ENCODE measurements around the gene LHFPL6.
"Not testable (repeated sequence)": the region's sequence is repeated elsewhere in the genome, so short reads cannot be mapped to it uniquely, and the experiment has no call there.

The LHFPL6 gene

DNA sequence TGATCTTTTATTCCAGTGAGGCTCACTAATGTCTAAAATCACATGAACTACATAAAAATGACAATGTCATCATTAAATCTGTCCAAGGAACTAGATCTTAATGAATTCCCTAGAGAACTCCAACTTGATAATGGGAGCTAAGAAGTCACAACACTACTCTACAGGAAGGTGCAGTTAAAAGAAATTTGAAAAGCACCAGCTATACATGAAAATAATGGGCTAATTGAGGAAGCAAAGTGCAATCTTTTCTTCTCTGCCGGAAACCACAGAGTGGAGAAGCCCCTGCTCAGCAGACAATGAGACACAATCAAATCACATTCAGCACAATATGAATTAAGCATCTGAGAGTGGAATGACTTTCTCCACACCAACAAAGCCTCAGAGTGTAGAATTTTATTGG lies 261.7 kb downstream of the LHFPL6 start:
- DNase-seq: peak in 1 of 3 donors; percentile 13

DNA sequence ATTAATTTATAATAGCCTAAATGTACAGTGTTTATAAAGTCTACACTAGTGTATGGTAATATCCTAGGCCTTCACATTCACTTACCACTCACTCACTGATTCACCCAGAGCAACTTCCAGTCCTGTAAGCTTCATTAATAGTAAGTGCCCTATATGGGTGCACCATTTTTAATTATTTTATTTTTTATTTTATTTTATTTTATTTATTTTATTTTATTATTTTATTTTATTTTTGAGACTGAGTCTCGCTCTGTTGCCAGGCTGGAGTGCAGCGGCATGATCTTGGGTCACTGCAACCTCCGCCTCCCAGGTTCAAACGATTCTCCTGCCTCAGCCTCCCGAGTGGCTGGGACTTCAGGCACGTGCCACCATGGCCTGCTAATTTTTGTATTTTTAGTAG lies 264.9 kb downstream of the LHFPL6 start:
- not testable (repeated sequence) for DNase-seq

DNA sequence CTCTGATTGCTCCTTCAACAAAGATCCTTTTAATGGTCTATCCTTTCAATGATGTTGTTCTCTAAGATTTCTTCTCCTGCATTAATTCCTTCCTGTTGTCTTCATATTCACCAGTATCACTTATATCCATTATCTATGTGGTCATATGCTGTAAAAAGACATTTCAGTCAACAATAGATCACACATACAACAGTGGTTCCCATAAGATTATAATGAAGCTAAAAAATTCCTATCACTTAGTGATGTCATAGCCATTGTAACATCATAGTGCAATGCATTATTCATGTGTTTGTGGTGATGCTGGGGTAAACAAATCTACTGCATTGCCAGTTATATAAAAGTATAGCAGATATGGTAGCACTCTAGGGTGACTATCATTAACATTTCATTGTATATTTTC lies 266.1 kb downstream of the LHFPL6 start:
- no peak for DNase-seq

DNA sequence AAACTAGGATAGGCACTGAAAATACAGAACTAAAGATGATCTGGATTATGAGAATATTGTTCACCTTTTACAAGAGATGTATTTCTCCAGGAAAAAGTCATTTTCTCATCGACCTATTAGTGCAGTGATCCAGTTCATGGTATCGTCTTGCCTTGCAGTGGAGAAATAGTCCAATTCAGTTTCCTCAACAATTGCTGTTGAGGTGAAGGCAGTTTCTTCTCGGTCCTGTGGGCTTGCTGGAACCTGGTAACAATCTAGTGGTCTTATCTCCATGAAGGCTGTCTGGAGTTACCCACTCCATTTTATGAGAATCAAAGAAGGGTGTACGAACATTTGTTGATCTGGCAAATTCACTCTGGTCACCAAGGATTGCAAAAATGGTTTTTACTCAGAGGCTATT lies 266.8 kb downstream of the LHFPL6 start:
- no peak for DNase-seq

DNA sequence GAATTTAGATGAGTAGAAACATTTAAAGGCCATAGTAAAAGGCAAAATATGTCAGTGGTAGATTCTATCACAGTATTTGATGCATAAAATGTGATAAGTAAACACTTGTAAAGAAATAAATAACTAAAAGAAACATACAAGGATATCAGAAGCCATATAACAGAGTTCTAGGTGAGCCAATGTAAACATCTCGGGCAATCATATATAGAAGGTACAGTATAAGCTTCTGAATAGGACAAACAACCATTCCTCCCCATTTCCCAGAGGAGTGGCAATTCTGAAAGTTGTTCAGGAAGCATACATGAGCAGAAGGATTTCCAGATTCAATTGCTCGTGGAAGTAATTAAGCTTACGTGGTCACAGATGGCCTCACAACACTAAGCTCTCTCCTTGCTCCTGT lies 267.3 kb downstream of the LHFPL6 start:
- DNase-seq: no peak

DNA sequence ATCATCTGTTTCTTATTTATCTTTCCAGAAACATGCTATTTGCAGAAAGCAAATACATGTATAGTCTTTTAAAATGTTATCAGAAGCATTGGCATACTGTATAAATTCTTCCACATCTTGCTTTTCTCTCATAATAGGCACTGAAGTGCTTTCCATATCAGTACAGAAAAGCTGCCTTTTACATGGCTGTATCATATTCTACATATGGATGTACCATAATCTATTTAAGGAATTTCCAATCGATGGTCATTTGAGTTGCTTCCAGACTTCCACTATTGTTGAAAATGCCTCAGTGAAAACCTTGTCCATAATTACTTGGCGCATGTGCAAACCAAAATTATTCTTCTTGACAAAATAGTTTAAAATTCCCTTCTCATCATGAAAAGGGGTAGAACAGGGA lies 272.5 kb downstream of the LHFPL6 start:
- no peak for DNase-seq

DNA sequence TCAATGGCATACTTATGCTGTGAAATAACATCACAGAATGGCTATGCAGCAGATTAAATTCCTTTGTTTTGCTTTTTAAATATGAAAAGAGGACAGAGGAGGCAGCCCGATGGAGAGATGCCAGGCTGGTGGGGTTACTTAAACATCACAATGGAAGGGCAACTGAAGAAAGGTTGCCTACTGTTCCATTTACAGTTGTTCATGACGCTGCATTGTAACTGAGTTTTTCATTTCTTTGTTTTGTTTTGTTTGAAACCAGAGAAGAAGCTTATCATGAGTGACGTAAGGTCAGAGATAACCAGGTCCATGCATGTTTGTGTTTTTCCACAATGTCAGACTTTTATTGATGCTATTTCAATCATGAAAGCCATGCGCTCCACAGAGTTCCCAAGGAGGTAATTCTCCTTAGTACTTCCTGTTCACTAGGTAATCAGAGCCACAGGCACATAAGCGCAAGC lies 273.8 kb downstream of the LHFPL6 start:
- no peak for DNase-seq

DNA sequence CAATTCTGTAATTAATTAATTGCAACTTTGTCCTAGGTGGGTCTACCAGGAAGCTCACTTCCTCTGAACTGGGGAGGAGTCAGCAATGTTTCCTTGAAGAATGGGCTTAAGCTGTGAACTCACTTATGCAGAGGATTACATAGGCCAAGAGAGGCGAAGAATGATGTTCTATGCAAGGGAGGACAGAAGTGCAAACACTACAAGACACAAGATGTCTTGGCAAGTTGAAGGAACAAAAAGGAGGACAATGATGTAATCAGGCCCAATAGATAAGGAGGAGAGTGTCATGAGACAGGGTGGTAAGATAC lies 275.9 kb downstream of the LHFPL6 start:
- DNase-seq: no peak

DNA sequence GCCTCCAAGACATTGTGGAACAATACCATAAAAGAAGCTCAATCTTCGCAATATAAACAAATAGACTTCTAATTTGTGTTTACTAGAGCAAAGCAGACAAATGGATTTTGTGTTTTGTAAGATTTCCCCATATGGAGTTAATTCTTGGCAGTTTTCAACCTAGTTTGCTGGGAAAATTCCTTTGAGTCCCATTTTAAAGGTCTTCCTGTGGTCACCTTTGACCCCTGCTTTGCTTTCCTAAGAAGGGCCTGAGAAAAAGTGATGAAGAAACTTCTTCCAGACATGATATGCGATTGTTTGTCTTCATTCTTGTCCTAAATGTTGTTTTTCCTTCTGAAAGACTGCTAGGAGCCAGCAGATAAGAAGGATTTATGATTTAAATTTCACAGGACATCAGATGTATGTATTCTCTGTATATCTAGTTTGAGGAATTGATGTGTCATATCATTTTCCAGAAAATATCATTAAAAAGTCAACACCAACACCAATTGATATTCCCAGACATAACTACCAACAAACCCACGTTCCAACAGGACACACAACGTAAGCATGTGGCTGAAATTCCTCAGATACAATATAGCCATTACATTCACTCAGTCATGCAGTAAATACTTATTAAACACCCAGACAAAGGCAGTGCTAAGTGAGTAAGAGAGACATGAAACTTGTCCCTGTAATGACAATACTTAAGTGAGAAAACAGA lies 276.4 kb downstream of the LHFPL6 start:
- DNase-seq: no peak

DNA sequence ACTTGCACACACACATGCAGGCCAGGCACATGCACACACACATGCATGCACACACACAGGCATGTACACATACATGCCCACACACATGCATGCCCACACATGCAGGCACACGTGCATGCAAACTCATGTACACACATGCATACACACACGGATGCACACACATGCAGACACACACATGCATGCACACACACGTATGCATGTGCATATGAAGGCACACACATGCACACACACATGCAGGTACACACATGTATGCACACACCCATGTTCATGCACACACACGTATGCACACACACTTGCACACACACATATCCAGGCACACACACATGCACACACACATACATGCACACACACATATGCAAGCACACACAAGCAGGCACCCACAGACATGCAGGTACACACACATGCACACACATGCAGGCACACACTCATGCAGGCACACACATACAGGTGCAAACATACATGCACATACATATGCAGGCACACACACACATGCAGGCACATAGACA lies 278.1 kb downstream of the LHFPL6 start:
- DNase-seq: no peak

DNA sequence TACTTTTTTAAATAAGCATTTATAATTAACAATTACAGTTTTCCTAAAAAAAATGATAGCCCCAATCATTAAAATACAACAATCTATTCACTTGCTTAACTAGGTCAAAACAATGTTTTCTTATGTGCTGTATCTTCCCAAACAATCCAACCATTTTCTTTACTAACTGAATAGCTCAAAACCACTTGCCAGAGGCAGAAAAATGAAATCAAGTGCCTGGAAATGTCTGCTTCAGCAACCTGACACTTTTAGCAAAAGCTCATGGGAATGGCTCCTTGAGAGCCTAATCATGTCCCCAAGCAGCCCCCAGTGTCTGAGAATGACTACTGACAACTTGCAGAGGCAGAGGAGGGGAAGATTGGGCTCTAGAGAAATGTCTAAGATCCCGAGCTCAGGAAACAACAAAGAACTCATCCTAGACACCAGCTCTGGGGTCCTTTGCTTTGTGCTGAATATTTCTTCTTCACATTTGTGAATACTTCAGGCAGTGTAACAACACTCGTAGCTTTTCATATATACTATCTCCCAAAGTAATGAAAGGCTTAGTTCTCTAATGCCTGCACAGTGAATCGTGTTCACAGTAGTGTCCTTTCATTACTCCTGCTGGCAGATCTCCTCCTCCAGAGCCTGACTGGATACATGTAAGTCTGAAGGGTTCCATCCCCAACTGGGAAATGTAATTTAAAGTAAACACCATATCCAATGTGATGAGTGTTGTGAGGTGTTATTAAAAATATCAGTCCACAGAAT lies 280.0 kb downstream of the LHFPL6 start:
- no peak for DNase-seq

DNA sequence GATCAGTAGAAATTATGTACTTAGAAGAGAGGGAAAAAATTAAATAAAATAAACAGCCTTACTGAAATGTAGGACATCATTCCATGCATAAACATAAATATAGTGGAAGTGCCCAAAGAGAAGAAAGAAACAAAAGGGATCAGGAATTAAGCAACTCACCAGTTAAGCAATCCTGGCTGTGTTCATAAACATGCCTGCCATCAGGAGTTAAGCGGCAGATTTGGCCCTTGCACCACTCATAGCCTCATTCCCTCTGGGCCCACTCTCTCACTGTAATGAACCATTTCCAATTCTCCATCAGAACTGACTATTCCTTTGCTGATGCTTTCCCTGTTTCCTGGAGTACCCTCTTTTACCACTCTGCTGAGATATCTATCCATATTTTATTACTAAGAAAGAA lies 281.4 kb downstream of the LHFPL6 start:
- DNase-seq: peak in 2 of 3 donors; percentile 22 to 24

DNA sequence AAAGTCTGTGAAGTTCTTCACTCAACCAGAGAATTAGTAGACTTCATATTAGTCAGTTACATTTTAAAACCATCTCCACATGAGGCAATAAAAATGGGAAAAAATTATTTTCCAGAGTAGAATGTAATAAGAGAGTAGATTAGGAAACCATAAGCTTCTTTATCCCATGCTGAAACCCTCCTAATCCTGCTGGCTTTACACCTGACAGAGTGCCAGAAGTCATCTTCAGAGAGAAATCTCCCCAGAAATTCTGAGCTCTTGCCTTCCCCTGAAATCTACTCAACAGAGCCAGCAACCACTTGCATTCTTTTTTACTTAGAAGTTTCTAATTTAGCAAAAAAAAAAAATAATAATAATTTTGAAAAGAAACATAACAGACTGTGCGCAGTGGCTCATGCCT lies 284.8 kb downstream of the LHFPL6 start:
- no peak for DNase-seq

DNA sequence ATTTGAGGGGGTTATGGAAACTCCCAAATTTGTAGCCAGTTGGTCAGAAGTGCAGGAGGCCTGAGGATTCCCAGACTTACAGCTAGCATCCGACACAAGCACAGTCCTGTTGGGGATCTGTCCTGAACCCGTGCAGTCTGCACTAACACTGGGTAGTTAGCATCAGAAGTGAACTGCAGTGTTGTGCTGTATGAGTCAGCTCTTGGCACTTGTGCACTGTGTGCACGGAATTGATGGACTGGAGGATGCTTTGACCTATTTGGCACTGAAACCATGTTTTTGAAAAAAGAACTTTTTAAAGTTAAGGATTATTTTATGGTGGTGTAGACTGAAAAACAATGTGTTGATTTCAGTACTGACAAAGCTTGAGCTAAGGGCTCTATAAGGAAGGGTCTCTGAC lies 285.7 kb downstream of the LHFPL6 start:
- DNase-seq: no peak

DNA sequence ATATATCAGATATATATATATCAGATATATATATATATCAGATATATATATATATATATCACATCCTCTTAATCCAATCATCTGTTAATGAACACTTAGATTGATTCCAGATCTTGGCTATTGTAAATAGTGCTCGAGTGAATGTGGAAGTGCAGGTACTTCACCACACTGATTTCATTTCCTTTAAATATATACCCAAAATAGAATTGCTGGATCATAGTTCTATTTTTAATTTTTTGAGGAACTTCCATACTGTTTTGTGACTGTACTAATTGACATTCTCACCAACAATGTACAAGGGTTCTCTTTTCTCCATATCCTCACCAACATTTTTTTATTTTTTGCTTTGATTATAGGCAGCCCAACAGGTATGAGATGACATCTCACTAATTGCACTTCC lies 287.2 kb downstream of the LHFPL6 start:
- DNase-seq: peak; percentile 6 to 51 (median 50)

DNA sequence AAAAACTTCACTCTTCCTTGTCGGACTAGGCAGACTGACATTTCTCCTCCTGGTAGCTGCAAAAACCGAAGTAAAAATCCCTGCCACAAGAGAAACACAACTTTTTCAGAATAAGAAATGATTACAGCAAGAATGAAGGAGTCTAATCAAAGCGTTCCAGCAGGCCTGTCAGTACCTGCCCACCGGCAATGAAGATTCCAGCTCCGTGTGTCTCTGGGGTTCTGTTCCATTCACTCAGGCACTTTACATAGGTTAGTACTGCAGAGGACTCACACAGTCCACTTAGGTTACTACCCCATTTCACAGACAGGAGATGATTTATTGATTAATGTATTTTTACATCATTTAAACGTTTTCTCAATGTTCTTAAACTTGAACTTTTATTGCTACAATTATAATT lies 289.3 kb downstream of the LHFPL6 start:
- no peak for DNase-seq

DNA sequence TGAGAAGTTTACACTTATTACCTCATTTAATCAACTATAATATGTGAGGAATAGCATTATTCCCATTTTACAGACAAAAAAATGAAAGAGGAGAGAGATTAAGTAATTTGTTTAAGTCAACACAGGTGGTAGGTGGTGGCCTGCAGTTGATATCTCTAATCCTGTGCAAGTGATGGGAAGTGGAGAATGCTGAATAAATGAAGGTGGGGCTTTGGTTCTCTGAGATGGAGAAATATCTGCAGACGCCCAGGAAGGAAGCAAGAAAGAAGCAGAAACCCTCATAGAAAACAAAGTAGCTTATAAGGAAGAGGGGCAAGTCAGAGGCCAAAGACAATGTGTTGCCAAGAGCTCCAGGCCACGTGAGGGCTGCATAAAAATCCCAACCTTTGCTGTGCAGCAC lies 290.4 kb downstream of the LHFPL6 start:
- no peak for DNase-seq

DNA sequence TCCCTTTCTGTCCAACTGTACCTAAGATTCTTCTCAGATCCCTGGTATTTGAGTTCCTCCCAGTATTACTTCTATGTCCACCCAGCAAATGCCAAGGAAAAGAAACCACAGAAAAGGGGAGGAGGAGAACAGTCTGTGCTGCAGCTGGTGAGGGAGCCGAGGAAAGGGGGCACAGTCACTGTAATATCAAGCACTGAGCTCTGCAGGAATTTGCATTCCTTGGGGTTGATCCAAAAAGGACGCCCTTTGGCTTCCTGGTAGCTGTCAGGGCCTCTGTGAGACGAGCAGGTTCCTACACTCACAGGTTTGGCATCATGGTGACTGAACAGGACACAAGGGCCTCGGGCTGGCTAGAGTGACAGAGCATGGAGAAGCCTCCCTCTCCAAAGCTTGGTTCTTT lies 291.4 kb downstream of the LHFPL6 start:
- DNase-seq: no peak

DNA sequence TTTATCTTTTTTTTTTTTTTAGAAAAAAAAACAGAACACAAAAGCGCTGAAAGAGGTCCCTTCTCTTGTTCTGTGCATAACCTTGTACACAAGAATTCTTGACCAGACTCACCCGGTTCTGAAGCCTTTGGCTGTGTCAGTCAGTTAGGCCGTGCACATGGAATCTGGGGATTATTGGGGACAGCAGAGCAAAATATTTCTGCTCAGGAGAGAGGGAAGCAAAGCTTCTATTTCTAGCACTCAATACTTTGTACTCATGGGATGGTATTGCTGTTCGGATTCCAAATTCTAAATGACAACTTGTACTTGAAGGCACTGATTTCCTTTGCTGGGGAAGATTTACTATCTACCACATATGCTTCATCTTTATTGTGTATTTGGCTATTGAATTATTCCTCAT lies 292.0 kb downstream of the LHFPL6 start:
- DNase-seq: no peak

DNA sequence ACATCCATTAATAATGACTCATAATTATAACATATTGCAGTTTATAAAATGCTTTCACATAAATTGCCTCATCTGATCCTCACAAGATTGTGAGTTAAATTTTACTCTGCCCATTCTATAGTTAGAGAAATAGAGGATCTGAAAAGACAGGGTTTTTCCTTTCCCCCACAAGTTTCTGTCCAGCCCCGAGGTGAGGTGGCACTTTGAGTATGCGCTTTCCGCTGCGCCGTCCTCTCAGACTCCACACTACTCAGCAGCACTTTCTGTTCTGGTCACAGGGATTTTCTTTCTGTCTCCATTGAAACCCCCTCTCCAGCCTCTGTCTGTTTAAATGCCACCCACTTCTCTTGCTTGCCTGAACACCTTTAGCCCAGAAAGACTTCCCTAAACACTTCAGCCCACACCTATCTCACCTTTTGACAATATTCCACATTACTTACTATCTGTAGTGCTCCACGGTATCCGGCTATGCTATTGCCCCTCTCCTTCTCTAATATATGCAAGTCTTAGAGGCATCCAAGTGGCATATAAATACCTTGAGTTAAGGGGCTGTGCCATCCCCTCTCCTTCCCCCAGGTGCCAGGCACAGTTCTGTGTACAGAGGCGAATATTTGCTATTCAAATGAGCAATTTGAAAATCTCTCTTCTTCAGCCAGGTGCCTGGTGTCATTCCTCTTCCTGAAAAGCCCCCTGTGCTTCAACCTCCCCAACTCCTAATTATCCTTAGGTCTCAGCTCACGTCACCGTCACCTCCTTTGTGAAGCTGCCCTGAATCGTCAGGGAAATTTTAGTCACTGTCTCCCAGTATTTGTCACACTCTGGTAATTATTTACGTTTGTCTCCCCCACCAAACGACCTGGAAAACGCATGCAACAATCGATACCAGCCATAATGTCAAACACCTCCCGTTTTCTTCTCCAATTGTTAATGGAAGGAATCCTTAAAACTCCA lies 296.1 kb downstream of the LHFPL6 start:
- DNase-seq: no peak

DNA sequence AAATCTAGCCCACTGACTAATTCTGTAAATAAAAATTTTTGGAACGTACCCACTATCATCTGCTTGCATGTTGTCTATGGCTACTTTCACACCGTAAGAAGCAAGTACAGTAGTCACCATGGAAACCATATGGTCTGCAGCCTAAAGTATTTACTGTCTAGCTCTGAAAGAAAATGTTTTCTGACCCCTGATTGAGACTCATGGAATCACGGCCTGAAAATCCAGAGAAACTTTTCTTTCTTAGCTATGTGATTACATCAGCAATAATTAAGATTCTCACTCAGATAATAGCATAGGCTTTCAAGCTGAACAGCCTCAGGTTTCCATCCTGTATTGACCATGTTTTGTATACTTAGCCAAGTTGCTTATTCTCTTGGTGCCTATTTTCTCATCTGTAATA lies 300.2 kb downstream of the LHFPL6 start:
- no peak for DNase-seq

DNA sequence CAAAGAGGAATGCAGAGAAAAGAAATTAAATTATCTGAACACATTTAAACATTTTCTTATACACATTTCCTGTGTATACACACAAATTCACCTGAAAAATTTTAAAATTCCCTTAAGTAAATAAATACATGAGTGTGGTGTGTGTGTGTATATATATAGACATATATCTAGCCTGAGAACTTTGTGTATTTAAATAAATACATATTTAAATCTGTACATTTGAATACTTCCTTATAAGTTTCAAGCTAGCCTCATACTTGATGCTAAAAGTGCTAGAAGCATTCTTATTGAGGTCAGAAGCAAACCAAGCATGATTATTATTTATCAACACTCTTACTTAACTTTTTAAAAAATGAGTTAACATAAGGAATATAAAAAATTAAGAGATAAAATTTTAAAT lies 304.0 kb downstream of the LHFPL6 start:
- DNase-seq: no peak

DNA sequence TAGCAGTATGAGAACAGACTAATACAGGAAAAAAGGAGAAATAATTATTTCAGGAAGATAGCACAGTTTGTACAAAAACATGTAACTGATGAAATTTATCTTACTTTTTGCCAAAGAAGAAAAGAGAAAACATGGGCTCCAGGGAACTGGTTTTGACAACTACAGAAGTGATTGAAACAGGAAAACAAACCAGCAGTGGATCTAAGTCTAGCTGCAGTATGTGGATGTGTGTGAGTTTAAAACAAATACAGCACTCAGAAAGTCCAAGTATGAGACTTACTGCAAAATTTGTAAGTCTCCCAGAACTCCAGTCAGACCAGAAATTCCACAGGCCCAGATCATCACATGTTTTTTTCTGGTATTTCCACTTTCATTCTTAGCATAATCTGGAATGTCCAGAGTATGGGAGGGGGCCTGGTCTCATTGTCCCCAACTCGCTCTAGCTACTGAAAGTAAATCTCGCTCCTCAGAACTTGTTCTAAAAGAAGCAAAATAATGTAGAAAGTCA lies 305.3 kb downstream of the LHFPL6 start:
- DNase-seq: no peak
